PFSK-1 (cell line): Measurements from ENCODE around the gene PTPRN2.

Source experiments
- FOXP2 ChIP-seq: optimal IDR thresholded peaks from 2 replicates; pipeline ENCODE3; 2011; ENCODE audit warnings: borderline replicate concordance, control low read depth, inconsistent platforms; ENCODE audit not compliant: insufficient read depth; ENCODE audit errors: extremely low read length, extremely low read depth
- POLR2AphosphoS5 ChIP-seq: IDR thresholded peaks from 2 replicates; pipeline ENCODE4 v1.6.1; 2012; ENCODE audit warnings: low read depth, mild to moderate bottlenecking, control low read depth, low read length, moderate library complexity
- SIN3A ChIP-seq: IDR thresholded peaks from 2 replicates; pipeline ENCODE4 v1.6.1; 2012; ENCODE audit warnings: mild to moderate bottlenecking, low read length, moderate library complexity, borderline replicate concordance; ENCODE audit not compliant: insufficient read depth
- TAF1 ChIP-seq: IDR thresholded peaks from 2 replicates; pipeline ENCODE4 v1.6.1; 2012; ENCODE audit warnings: low read length, control low read depth, borderline replicate concordance; ENCODE audit not compliant: insufficient read depth
- TF ChIP-seq, protein P1 (sequence below), 2 experiments: IDR thresholded peaks; 2 replicates each; pipeline versions ENCODE4 v1.6.1 to v1.8.0; 2011 to 2012; ENCODE audit warnings: low read depth in 2 of 2, low read length in 2 of 2, control low read depth in 1 of 2, inconsistent platforms in 1 of 2, mild to moderate bottlenecking in 1 of 2, moderate library complexity in 1 of 2; ENCODE audit not compliant: insufficient read depth in 1 of 2

Gene PTPRN2

DNA sequence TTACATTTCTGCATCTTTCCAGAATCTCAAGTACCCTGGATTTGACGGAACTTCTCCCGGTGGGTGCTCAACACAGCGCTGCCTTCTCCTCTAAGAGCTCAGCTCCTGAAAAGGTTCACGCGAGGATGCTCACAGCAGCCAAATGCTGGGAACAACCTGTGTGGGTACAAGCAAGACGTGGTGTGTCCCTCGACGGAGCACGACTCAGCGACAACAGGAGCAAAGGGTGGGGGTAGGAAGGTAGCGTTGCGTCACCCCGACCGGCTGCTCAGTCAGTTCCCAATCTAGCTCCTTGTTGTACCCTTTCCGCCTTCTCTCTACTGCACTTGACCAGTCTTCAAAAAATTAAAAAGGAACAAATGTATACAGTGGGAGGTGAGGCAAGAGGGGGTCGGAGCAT lies 117.3 kb downstream of the PTPRN2 start:
- TF ChIP-seq SIN3A (no peak), POLR2AphosphoS5 (no peak), TAF1 (no peak), FOXP2 (no peak)
- TF ChIP-seq, protein P1, sequence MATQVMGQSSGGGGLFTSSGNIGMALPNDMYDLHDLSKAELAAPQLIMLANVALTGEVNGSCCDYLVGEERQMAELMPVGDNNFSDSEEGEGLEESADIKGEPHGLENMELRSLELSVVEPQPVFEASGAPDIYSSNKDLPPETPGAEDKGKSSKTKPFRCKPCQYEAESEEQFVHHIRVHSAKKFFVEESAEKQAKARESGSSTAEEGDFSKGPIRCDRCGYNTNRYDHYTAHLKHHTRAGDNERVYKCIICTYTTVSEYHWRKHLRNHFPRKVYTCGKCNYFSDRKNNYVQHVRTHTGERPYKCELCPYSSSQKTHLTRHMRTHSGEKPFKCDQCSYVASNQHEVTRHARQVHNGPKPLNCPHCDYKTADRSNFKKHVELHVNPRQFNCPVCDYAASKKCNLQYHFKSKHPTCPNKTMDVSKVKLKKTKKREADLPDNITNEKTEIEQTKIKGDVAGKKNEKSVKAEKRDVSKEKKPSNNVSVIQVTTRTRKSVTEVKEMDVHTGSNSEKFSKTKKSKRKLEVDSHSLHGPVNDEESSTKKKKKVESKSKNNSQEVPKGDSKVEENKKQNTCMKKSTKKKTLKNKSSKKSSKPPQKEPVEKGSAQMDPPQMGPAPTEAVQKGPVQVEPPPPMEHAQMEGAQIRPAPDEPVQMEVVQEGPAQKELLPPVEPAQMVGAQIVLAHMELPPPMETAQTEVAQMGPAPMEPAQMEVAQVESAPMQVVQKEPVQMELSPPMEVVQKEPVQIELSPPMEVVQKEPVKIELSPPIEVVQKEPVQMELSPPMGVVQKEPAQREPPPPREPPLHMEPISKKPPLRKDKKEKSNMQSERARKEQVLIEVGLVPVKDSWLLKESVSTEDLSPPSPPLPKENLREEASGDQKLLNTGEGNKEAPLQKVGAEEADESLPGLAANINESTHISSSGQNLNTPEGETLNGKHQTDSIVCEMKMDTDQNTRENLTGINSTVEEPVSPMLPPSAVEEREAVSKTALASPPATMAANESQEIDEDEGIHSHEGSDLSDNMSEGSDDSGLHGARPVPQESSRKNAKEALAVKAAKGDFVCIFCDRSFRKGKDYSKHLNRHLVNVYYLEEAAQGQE (IDR thresholded peaks at IDR 0.05; ENCODE audit: insufficient read depth in 1 of 2, low read depth in 2 of 2, low read length in 2 of 2), result no peak

DNA sequence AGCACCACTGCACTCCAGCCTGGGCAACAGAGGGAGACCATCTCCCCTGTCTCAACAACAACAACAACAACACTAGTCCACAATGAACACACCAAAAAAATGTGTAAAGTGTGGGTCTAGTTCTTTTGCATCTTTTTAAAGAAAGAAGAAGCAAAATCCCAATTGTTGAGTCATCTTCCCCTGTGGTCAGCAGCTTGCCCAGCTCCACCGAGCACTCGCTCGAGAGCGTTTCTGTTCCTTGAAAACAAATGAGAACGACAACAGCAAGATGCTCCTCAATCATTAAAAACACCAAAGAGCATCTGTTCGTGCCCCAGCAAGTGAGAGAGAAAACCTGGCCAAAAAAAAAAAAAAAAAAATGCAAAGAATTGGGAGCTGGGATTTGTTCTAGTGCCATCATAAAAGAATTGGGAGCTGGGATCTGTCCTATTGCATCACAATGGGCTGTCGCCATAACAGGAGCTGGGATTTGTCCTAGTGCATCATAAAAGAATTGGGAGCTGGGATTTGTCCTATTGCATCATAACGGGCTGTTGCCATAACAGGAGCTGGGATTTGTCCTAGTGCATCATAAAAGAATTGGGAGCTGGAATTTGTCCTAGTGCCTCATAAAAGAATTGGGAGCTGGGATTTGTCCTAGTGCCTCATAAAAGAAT lies 118.1 kb downstream of the PTPRN2 start:
- TF ChIP-seq, protein P1 (IDR thresholded peaks at IDR 0.05; ENCODE audit: insufficient read depth in 1 of 2, low read depth in 2 of 2, low read length in 2 of 2), result no peak
- no peak for TF ChIP-seq POLR2AphosphoS5
- TF ChIP-seq FOXP2, result no peak
- no peak for TF ChIP-seq TAF1
- TF ChIP-seq SIN3A, result no peak

DNA sequence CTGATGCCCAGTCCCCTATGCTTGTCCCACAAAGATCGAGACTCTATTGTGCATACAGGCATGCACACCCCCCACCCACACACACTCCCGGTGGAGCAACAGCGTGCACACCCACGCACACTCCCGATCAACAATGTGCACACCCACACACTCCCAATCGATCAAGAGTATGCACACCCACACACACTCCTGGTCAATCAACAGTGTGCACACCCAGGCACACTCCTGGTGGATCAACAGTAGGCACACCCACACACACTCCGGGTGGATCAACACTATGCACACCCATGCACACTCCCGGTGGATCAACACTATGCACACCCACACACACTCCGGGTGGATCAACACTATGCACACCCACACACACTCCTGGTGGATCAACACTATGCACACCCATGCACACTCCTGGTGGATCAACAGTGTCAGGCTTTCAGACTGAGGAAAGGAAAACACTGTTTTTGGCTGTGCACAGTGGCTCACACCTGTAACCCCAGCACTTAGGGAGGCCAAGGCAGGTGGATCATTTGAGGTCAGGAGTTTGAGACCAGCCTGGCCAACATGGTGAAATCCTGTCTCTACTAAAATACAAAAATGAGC lies 118.8 kb downstream of the PTPRN2 start:
- no peak for TF ChIP-seq FOXP2
- no peak for TF ChIP-seq TAF1
- no peak for TF ChIP-seq POLR2AphosphoS5
- TF ChIP-seq, protein P1 (IDR thresholded peaks at IDR 0.05; ENCODE audit: insufficient read depth in 1 of 2, low read depth in 2 of 2, low read length in 2 of 2), result no peak
- no peak for TF ChIP-seq SIN3A

DNA sequence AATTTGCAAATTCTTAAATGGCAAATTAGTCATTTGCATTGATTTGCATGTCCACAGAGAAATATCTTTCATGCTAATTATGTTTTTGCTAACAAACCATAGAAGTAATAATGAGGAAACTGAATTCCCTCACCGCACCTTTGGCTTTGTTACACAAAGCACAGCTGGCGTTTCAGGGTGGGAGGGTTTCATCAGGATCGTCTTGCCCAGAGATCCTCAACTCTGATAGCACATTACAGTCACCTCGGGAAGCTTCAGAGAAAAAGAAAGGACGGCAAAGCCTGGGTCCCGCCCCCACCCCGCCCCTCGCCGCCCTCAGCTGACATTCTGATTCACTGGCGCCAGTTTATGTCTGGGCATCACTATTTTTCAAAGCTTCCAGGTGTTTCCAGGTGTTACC lies 119.4 kb downstream of the PTPRN2 start:
- no peak for TF ChIP-seq FOXP2
- TF ChIP-seq, protein P1 (IDR thresholded peaks at IDR 0.05; ENCODE audit: insufficient read depth in 1 of 2, low read depth in 2 of 2, low read length in 2 of 2), result no peak
- TF ChIP-seq TAF1, result no peak
- no peak for TF ChIP-seq POLR2AphosphoS5
- no peak for TF ChIP-seq SIN3A

DNA sequence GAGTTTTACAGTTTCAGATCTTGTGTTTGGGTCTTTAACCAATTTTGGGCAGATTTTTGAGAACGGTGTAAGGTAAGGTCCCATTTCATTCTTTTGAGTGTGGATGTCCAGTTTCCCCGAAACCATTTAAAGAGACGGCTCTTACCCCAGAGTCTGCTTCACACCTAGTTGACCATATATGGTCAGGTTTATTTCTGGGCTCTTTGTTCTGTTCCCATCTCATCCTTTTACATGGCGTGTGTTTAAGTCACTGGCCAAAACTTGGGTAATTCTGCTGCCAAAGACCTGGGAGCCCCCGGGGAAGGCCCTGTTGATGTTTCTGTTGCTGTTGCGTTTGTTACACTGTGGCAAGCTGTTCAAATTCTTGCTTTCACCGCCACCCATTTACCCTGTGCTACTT lies 120.1 kb downstream of the PTPRN2 start:
- no peak for TF ChIP-seq FOXP2
- TF ChIP-seq, protein P1 (IDR thresholded peaks at IDR 0.05; ENCODE audit: insufficient read depth in 1 of 2, low read depth in 2 of 2, low read length in 2 of 2), result no peak
- TF ChIP-seq POLR2AphosphoS5, result no peak
- no peak for TF ChIP-seq SIN3A
- TF ChIP-seq TAF1, result no peak
